GM12891 (cell line): ENCODE measurements around the gene EIF1AD.

Experiments
- DNase-seq: peaks from one replicate; pipeline ENCODE4 v3.0.0; 2011; ENCODE audit warnings: low spot score; ENCODE audit not compliant: insufficient read length
- FAIRE-seq: peaks from 2 replicates; lab custom pipeline; 2011; peaks lifted over from hg19 to GRCh38; lab: Jason Lieb, UNC
- PAX5 ChIP-seq: IDR thresholded peaks from 2 replicates; pipeline ENCODE4 v1.6.1; 2011; ENCODE audit warnings: low read length, moderate library complexity, mild to moderate bottlenecking; ENCODE audit not compliant: insufficient read depth, severe bottlenecking
- POLR2A ChIP-seq: IDR thresholded peaks from 2 replicates; pipeline ENCODE4 v1.6.1; 2011; ENCODE audit warnings: low read depth, low read length, control low read depth
- POLR2AphosphoS5 ChIP-seq: IDR thresholded peaks from 2 replicates; pipeline ENCODE4 v1.6.1; 2011; ENCODE audit warnings: low read depth, low read length, control low read depth
- POU2F2 ChIP-seq: IDR thresholded peaks from 2 replicates; pipeline ENCODE4 v1.6.1; 2011; ENCODE audit warnings: low read depth, mild to moderate bottlenecking, control low read depth, low read length, moderate library complexity
- SPI1 ChIP-seq: IDR thresholded peaks from 2 replicates; pipeline ENCODE4 v1.6.1; 2011; ENCODE audit warnings: low read depth, low read length, control low read depth
- TAF1 ChIP-seq: IDR thresholded peaks from 2 replicates; pipeline ENCODE4 v1.6.1; 2011; ENCODE audit warnings: low read depth, low read length, control low read depth

The EIF1AD gene

DNA sequence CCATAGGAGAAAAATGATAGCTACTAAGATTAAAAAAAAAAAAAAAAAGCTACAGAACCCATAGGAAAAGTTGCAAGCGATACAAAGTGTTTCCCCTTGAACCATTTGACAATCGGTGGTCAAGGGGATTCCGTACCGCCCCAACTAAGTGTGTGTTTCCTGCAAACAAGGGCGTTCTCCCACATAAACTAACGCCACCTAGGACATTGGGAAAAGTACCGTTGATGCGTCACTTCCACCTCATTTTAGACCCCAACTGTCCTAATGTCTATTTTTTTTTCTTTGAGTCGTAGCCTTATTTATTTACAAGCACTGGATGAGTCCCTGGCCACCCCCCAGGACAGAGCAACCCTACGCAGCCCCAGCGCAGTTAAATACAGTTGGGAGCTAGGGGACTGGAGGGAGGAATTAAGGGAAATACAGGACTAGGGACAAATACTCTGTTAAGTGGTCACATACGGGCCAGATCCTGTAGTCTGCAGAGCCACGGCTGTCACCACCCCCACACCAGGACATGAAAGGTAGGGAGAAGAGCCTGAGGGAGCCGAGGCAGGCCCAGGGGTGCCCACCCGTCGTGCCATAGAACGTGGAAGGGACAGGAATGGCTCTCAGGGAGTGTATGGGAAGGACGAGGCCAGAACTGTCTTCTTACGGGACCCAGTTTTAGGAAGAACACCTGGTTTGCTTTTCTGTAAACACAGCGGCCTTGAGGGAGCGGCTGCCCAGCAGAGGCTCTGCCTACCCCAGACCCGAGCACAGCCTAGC lies 19.0 kb downstream of the EIF1AD start:
- no peak for TF ChIP-seq PAX5
- no peak for TF ChIP-seq POU2F2
- TF ChIP-seq TAF1: no peak
- TF ChIP-seq SPI1: no peak
- no peak for TF ChIP-seq POLR2A
- TF ChIP-seq POLR2AphosphoS5: no peak
- DNase-seq (no peak), FAIRE-seq (no peak)

GRCh38 chr11:65981972-65982823 lies 19.8 kb downstream of the EIF1AD start:
- no peak for DNase-seq
- no peak for TF ChIP-seq POU2F2
- no peak for TF ChIP-seq PAX5
- TF ChIP-seq POLR2AphosphoS5: no peak
- no peak for TF ChIP-seq SPI1
- TF ChIP-seq TAF1: no peak
- TF ChIP-seq POLR2A: no peak
- no peak for FAIRE-seq

GRCh38 chr11:65981101-65981740 lies 20.7 kb downstream of the EIF1AD start:
- no peak for TF ChIP-seq PAX5
- no peak for TF ChIP-seq POU2F2
- TF ChIP-seq POLR2A: no peak; the same call in 1 of the 2 replicates
- no peak for TF ChIP-seq SPI1
- TF ChIP-seq TAF1: no peak
- TF ChIP-seq POLR2AphosphoS5: peak; percentile 7; the same call in 1 of the 2 replicates
- FAIRE-seq (no peak), DNase-seq (no peak)

- TF ChIP-seq PAX5: no peak
- TF ChIP-seq POLR2AphosphoS5: no peak
- no peak for TF ChIP-seq TAF1
- no peak for TF ChIP-seq SPI1
- TF ChIP-seq POU2F2: no peak
- TF ChIP-seq POLR2A: no peak
- FAIRE-seq (no peak), DNase-seq (no peak)
Observed at GRCh38 chr11:65979261-65979759, 22.6 kb downstream of the EIF1AD start.

DNA sequence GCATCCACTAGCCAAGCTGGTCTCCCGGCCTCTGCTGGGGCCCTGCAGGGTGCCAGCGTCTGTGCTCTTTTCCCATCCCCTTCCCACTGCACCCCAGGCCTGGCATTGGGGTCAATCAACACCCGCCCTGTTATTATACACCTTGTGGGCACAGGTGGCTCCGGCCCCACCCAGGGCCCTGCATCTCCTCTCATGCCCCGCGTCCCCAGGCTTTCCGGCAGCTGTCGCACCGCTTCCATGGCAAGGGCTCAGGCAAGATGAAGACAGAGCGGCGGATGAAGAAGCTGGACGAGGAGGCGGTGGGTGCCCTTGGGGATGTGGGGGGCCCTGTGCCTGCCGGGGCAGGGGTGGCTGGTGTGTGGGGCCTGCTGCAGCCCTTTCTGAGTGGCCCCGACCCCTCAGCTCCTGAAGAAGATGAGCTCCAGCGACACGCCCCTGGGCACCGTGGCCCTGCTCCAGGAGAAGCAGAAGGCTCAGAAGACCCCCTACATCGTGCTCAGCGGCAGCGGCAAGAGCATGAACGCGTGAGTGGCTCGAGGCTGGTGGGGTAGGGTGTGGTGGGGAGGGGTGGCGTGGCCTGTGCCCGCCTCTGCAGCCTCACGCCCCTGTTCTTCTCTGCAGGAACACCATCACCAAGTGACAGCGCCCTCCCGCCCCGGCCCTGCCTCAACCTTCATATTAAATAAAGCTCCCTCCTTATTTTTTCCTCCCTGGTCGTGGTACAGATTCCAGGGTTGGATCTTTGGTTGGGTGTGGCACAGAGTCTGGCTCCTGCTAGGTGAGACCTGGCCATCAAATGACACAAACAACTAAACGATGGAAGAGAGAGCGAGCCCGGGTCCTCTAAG lies 23.3 kb downstream of the EIF1AD start:
- no peak for TF ChIP-seq POLR2A
- no peak for TF ChIP-seq PAX5
- no peak for TF ChIP-seq POLR2AphosphoS5
- TF ChIP-seq SPI1: no peak
- TF ChIP-seq POU2F2: no peak
- TF ChIP-seq TAF1: no peak
- FAIRE-seq: no peak
- no peak for DNase-seq

DNA sequence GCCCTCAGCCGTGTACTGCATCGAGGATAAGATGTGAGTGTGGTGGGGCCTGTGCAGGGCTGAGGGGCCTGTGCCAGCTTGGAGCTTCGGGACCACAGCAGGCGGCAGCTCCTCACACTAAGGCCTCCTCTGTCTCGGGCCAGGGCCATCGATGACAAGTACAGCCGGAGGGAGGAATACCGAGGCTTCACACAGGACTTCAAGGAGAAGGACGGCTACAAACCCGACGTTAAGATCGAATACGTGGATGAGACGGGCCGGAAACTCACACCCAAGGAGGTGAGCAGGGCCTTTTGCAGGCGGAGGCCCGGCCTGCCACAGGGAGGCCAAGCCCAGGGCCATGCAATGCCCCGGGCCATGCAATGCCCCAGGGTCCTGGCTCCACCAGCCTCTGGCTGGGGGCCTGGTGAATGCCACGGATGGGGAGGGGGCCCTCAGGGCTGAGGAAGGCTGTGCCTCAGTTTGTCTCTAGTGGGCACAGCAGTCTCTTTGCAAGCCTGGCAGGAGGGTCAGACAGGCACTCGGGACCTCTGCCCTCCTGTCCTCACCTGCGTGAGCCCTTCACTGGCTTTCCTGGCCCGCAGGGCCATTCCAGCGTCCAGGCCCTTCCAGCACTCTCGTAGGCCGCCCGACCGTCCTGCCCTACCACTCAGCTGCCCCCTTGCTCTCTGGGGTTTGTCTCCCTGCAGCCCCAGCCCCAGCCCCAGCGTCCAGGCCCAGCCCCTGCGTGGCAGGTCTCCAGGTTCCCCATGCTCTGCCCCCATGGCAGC lies 24.2 kb downstream of the EIF1AD start:
- TF ChIP-seq PAX5: no peak
- TF ChIP-seq POLR2A: no peak
- no peak for TF ChIP-seq TAF1
- TF ChIP-seq SPI1: no peak
- TF ChIP-seq POU2F2: no peak
- DNase-seq (no peak), FAIRE-seq (no peak)

DNA sequence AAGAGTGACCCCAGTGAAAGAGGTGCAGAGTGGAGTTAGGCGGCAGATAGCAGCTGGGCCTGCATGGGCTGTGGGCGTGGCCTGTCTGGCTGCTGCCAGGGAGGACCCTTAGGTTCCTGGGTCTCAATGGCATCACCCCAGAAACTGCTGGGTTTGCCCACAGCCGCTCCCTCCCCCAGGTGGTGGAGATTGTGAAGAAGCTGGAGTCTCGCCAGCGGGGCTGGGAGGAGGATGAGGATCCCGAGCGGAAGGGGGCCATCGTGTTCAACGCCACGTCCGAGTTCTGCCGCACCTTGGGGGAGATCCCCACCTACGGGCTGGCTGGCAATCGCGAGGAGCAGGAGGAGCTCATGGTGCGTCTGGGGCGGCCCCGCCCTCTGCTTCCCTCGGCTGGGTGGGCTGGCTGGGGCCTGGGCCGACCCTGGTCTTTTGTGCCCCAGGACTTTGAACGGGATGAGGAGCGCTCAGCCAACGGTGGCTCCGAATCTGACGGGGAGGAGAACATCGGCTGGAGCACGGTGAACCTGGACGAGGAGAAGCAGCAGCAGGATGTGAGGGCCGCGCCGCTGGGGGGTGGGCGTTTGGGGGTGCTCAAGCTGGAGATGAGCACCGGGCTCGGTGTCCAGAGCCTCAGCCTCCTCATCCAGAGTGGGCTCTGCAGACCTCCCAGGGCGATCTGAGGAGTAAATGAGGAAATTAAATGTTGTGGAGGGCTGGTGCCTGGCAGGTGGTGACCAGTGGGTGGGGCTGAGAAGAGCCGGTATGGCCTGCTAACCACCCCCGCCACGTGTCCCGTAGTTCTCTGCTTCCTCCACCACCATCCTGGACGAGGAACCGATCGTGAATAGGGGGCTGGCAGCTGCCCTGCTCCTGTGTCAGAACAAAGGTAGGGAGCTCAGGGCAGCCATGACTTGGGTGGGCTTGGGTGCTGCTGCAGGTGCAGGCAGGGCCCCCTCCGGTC lies 25.5 kb downstream of the EIF1AD start:
- no peak for DNase-seq

More for the DNA sequence above, 25.5 kb downstream of the EIF1AD start:
- FAIRE-seq: no peak
- TF ChIP-seq PAX5: no peak
- no peak for TF ChIP-seq POLR2A
- no peak for TF ChIP-seq SPI1
- TF ChIP-seq POLR2AphosphoS5: 0 out of 2 replicates have a peak, but pooled peaks have one; percentile 15
- no peak for TF ChIP-seq TAF1
- TF ChIP-seq POU2F2: no peak
